CD4-positive, alpha-beta T cell treated with Interleukin-21 for 1 hour (primary cell): ENCODE data around the gene BCHE.

Experiments used
- DNase-seq: peaks from one replicate; pipeline ENCODE4 v3.0.0-alpha.2; 2020

BCHE gene

GRCh38 chr3:165748094-165748493 lies 89.1 kb downstream of the BCHE start:
- DNase-seq = no peak

GRCh38 chr3:165746874-165747273 lies 90.3 kb downstream of the BCHE start:
- DNase-seq = no peak

- DNase-seq = no peak
Measured at GRCh38 chr3:165744025-165744424, 93.2 kb downstream of the BCHE start.

GRCh38 chr3:165742351-165742750 lies 94.9 kb downstream of the BCHE start:
- no peak for DNase-seq

GRCh38 chr3:165729756-165730155 lies 107.5 kb downstream of the BCHE start:
- no peak for DNase-seq

GRCh38 chr3:165728924-165729323 lies 108.3 kb downstream of the BCHE start:
- DNase-seq = no peak

GRCh38 chr3:165725296-165725695 lies 111.9 kb downstream of the BCHE start:
- DNase-seq = no peak
